NT2/D1 (cell line): Measurements from ENCODE around the gene CCDC112.

Experiments
- SUZ12 ChIP-seq: IDR thresholded peaks from 2 replicates; pipeline ENCODE4 v1.6.1; 2011; ENCODE audit not compliant: insufficient read length, insufficient read depth; ENCODE audit errors: extremely low read depth
- YY1 ChIP-seq: IDR thresholded peaks from 2 replicates; pipeline ENCODE4 v1.6.1; 2011; ENCODE audit not compliant: insufficient read length, insufficient read depth
- ZNF274 ChIP-seq: IDR thresholded peaks from 2 replicates; pipeline ENCODE4 v1.6.1; 2011; ENCODE audit warnings: mild to moderate bottlenecking, low read depth, low read length

DNA sequence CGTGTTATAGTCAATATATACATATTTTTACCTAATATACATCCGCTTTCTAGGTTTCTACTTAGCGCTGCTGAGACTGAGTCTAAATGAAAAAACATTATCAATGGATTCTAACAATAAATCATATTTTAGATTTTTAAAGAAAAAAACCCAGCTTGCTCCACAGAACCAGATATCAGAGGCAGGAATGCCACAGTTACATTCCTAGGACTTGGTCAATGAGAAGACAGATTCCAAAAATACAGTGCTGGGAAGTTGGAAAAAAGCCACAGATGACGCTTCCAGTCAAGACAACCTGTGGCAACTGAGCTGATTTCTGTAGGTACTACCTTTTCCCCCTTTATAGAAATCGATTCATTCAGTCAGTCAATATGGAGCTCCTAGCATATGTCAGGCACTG is 577 bp upstream of the CCDC112 start:
- TF ChIP-seq ZNF274 (no peak), YY1 (no peak), SUZ12 (no peak)
